Kidney (tissue), 14 donors: ENCODE data around the gene GRIN1. TPM values are rescaled to one million over a fixed set of nuclear protein-coding genes. Genes with fewer than 3 reads are reported as not detected.
A peak's percentile ranks its signal among the peaks of the same experiment; 100 is the strongest.

ENCODE experiments used
- DNase-seq, 5 donors: peaks; one replicate each; pipeline ENCODE4 v3.0.0-alpha.2; 2013 to 2020
- FAIRE-seq: peaks from 2 replicates; lab custom pipeline; 2012; peaks lifted over from hg19 to GRCh38; lab: Jason Lieb, UNC
- H3K27ac ChIP-seq, 2 donors: one replicate each; pipeline ENCODE4 v1.7.0; 2013; ENCODE audit warnings: low read depth in 2 of 2, low read length in 2 of 2, inconsistent platforms in 1 of 2
- H3K27me3 ChIP-seq: one replicate; pipeline ENCODE4 v1.7.1; 2013; ENCODE audit warnings: low read length, inconsistent platforms; ENCODE audit not compliant: control insufficient read depth, insufficient read depth
- H3K36me3 ChIP-seq, 3 donors: one replicate each; pipeline versions ENCODE4 v1.7.0 to v1.7.1; 2013; ENCODE audit warnings: low read length in 3 of 3, control low read depth in 1 of 3, inconsistent platforms in 1 of 3; ENCODE audit not compliant: insufficient read depth in 3 of 3, control insufficient read depth in 2 of 3
- H3K4me1 ChIP-seq, 3 donors: one replicate each; pipeline versions ENCODE4 v1.7.0 to v1.7.1; 2013; ENCODE audit warnings: low read length in 3 of 3, inconsistent platforms in 1 of 3, low read depth in 1 of 3; ENCODE audit not compliant: control insufficient read depth in 2 of 3, insufficient read depth in 2 of 3
- H3K4me3 ChIP-seq, 3 donors: one replicate each; pipeline versions ENCODE4 v1.7.0 to v1.8.1; 2013; ENCODE audit warnings: low read length in 3 of 3, control low read depth in 1 of 3, inconsistent platforms in 1 of 3
- H3K9ac ChIP-seq, 3 donors: one replicate each; pipeline versions ENCODE4 v1.7.0 to v1.7.1; 2013; ENCODE audit warnings: low read length in 3 of 3, control low read depth in 1 of 3, inconsistent platforms in 1 of 3
- H3K9me3 ChIP-seq, 3 donors: one replicate each; pipeline versions ENCODE4 v1.7.0 to v1.7.1; 2013; ENCODE audit warnings: low read length in 3 of 3, control low read depth in 1 of 3, inconsistent platforms in 1 of 3; ENCODE audit not compliant: control insufficient read depth in 2 of 3, insufficient read depth in 1 of 3
- CTCF ChIP-seq: IDR thresholded peaks from 3 replicates; pipeline ENCODE4 v1.5.1; 2012; ENCODE audit warnings: mild to moderate bottlenecking, moderate library complexity, borderline replicate concordance; ENCODE audit not compliant: insufficient read depth; ENCODE audit errors: extremely low read depth
- intact Hi-C: fragments of 100-400 bp; cut with DNase I; formaldehyde crosslinking; loops from one replicate; pipeline ENCODE4 v1.11.1; 2022
- polyA plus RNA-seq: library from polyadenylated mRNA; stranded (reverse); fragments of 350-450 nt; fragmentation: Illumina TruSeq; extraction: RNeasy Lipid Tissue Mini Kit (QIAGEN cat#74804); gene quantifications from one replicate; pipeline ENCODE4 v1.2.3, GENCODE V29; 2014; ENCODE audit warnings: low read depth, low replicate concordance; ENCODE audit not compliant: insufficient read depth
- total RNA-seq: library from RNA; stranded (reverse); fragmentation: NEBNext Ultra II Directional; extraction: Animal tissue kit (Norgen Biotek cat#: 25700); gene quantifications from one replicate; pipeline ENCODE4 v1.2.1, GENCODE V29; 2021
- donor health status: control.
- donor health status: control.
- donor health status: control.
- donor health status: control.
- donor health status: control.
- donor health status: DM: yes; HTN: yes; CAD: no.
- donor health status: Normal renal cell carcinoma (clear cell type).

Gene GRIN1
- total and polyA plus RNA-seq, 2 donors from 2014 or later: 0.47 TPM; not detected in 1

DNA sequence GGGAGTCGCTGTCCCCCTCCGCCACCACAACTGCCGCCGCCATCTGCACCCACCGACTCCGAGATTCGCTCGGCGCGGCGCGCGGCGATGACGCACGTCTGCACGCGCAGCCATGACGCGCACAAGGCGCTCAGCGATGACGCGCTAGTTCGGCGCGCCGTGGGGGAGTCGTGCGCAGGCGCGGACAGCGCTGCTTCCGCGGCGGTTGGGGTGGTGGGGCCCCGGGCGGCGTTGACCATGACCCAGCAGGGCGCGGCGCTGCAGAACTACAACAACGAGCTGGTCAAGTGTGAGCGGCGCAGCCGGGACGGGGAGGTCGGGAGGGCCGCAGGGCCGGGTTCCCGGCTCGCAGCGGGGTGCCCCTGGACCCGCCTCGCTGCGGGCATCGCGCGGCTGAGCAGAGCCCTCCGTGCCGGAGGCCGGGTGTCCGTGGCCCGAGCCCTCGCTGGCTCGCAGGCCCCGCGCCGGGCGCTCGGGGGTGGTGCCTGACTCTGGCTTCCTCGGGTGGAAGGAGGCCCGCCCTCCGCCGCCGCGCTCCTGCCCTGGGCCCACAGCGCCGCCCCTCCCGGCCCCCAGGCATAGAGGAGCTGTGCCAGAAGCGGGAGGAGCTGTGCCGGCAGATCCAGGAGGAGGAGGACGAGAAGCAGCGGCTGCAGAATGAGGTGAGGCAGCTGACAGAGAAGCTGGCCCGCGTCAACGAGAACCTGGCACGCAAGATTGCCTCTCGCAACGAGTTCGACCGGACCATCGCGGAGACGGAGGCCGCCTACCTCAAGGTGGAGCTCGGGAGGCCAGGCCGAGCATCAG is 49.7 kb downstream of the GRIN1 start, which contains the start of the genes ANAPC2 and SSNA1:
Gene ANAPC2 (minus strand): TSS at position 71 of the 807 bp plus-strand sequence. CDS start 28 bp downstream, at position 43.
Gene SSNA1 (plus strand): TSS at position 187 of the 807 bp plus-strand sequence. CDS start 51 bp downstream, at position 238.
- no peaks in the 10 kb centered on the region for H3K27me3 ChIP-seq
- H3K9me3 ChIP-seq: no peaks in the 10 kb centered on the region
- DNase-seq: peak; percentile 93 to 97 (median 96)
- peak within 1 kb of the TSS; percentile 75 to 85 for H3K27ac ChIP-seq
- TF ChIP-seq CTCF: peak; percentile 25
- intact Hi-C loops: no loop called here
- peak within 1 kb of the TSS; percentile 58 to 95 (median 70) for H3K9ac ChIP-seq
- peak within 1 kb of the TSS; percentile 74 to 94 (median 75) for H3K4me3 ChIP-seq
- no peak for FAIRE-seq
- peaks cover 4 to 46% (median 30%) of the 10 kb centered on the region in 3 donors for H3K4me1 ChIP-seq
- peaks cover 0 to 15% (median 11%) of the 10 kb centered on the region in 3 donors for H3K36me3 ChIP-seq

GRCh38 chr9:137189297-137190295 is 50.6 kb downstream of the GRIN1 start:
- no peak for FAIRE-seq
- Histone ChIP-seq H3K4me3 (peak overlapping the region; percentile 74 to 94 (median 75)), H3K9me3 (no peaks in the 10 kb centered on the region), H3K27ac (peak overlapping the region; percentile 75 to 85), H3K36me3 (peaks cover 0 to 15% (median 4%) of the 10 kb centered on the region in 3 donors), H3K27me3 (no peaks in the 10 kb centered on the region), H3K4me1 (peaks cover 4 to 48% (median 35%) of the 10 kb centered on the region in 3 donors), H3K9ac (peak overlapping the region; percentile 58 to 80 (median 70))
- TF ChIP-seq CTCF: no peak
- intact Hi-C loops: no loop called here
- no peak for DNase-seq

DNA sequence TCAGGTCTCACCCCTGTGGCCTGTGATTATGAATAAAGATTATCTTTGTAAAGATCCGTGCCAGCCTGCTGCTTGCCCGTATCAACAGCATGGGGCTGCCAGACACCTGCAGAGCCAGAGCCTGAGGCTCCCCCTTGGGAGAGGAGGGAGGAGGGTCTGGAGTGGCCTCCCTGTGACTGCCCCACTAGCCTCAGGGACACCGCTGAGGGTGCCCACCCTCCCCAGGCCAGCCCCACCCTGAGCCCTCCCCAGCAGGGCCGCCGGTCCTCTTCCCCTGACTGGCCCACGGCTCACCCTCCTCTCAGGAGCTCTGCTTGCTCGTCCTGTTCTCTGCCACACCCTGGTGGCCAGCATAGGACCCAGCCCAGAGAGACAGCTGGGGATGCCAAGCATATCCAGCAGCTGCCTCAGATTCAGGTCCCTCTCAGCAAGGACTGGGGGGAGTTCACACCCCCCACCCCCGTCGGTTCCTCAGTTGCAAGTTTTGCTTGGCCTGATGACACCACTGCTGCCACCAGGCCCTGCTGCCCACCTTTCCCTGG is 51.4 kb downstream of the GRIN1 start:
- peak overlapping the region in 1 of 3 donors; percentile 80 for H3K9ac ChIP-seq
- FAIRE-seq: no peak
- H3K27ac ChIP-seq: no peak overlapping the region
- peaks cover 4 to 55% (median 35%) of the 10 kb centered on the region in 3 donors for H3K4me1 ChIP-seq
- H3K4me3 ChIP-seq: peak overlapping the region in 1 of 3 donors; percentile 94
- no peak for TF ChIP-seq CTCF
- no peak for DNase-seq
- intact Hi-C loops: no loop called here
- no peaks in the 10 kb centered on the region for H3K27me3 ChIP-seq
- peaks cover 0 to 15% (median 4%) of the 10 kb centered on the region in 3 donors for H3K36me3 ChIP-seq
- H3K9me3 ChIP-seq: no peaks in the 10 kb centered on the region
